GM12872 (cell line): ENCODE measurements around the gene MINAR1.

ENCODE experiments used
- TF ChIP-seq, protein P1 (sequence below): IDR thresholded peaks from 3 replicates; pipeline ENCODE4 v1.5.1; 2011; ENCODE audit warnings: low read depth, mild to moderate bottlenecking, low read length, moderate library complexity; ENCODE audit not compliant: insufficient read depth

MINAR1 gene

DNA sequence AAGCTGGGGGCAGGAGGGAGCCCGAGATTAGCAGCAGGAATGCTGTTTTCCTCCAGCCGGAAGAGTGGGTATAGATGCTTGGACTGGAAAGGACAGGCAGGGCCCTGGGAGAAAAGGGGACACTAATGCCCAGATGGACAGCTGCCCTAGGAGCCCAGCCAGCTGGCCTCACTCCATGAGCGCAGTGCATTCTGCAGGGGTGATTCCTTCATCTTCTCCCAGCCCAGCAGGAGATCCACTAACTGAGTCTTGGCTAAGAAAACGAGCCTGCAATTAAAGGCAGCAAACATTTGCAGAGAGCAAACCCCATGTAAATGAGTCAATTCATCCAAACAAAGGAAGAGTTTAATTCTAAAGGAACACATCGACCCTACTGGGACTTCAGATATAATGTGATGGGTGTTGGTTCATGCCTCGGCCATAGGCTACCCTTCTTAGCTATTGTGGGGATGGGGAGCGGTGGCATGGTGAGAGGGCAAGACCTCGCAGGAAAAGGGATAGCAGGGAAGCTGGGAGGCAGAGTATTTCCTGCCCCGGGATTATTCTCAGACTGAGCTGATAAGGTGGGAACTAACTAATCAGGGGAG is 13.3 kb upstream of the MINAR1 start:
- TF ChIP-seq, protein P1, sequence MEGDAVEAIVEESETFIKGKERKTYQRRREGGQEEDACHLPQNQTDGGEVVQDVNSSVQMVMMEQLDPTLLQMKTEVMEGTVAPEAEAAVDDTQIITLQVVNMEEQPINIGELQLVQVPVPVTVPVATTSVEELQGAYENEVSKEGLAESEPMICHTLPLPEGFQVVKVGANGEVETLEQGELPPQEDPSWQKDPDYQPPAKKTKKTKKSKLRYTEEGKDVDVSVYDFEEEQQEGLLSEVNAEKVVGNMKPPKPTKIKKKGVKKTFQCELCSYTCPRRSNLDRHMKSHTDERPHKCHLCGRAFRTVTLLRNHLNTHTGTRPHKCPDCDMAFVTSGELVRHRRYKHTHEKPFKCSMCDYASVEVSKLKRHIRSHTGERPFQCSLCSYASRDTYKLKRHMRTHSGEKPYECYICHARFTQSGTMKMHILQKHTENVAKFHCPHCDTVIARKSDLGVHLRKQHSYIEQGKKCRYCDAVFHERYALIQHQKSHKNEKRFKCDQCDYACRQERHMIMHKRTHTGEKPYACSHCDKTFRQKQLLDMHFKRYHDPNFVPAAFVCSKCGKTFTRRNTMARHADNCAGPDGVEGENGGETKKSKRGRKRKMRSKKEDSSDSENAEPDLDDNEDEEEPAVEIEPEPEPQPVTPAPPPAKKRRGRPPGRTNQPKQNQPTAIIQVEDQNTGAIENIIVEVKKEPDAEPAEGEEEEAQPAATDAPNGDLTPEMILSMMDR = no peak

DNA sequence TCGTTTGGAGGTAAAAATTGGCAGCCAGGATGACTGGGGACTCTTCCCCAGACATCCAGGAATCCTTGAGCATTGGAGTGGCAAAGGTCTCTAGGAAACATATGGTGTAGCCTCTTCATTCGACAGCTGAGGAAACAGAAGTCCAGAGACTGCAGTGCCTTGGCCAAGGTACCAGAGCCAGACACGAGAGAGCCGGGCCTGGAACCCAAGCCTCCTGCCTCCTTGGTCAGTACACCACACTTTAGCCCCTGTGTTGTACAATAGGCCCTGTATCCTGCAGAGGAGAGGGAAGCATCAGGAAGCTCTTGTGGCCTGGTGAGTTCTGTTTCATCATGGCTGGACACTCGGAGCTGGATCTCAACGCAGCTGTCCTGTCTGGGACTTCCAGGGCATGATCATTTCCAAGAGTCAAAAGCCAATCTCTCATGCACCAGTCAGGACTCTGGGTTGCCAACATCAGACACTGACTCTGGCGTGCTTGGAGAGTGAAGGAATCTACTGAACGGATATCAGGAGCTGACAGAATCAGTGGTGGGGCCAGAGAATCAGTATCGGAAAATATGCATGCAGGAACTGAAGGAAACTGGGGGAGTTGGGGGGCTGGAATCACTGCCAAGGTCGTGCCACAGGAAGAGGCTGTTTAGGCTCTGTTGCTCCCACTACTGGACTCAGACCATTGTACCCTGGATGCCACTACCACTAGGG is 6.4 kb upstream of the MINAR1 start:
- TF ChIP-seq, protein P1 = no peak

DNA sequence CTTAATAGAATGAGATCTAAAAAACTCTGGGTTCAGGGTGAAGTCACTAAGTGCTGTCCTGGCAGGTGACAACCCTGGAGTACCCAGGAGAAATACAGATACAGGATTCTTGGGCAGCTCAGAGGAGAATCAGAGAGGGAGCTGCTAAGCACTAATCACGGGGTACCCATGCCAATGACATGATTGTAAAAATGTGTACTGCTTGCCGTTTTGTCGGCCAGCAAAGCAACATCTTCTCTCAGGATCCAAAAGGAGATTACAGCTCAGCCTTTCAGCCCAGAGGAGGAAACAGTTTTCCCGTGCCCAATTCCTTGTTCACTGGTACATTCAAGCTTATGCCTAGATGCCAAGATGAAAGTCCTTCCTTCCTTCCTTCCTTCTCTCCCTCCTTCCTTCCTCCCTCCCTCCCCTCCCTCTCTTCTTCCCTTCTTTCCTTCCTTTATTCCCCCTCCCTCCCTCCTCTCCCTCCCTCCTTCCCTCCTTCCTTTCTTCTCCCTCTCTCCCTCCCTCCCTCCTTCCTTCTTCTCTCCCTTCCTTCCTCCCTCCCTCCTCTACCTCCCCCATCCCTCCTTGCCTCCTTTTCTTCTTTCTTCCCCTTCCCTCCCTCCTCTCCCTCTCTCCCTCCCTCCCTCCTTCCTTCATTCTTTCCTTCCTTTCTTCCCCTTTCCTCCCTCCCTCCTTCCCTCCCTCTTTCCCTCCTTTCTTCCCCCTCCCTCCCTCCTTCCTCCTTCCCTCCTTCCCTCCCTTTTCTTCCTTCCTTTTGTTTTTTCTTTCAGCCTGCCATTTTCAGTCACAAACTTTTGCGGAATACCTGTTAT is 4.1 kb upstream of the MINAR1 start:
- TF ChIP-seq, protein P1 = no peak

DNA sequence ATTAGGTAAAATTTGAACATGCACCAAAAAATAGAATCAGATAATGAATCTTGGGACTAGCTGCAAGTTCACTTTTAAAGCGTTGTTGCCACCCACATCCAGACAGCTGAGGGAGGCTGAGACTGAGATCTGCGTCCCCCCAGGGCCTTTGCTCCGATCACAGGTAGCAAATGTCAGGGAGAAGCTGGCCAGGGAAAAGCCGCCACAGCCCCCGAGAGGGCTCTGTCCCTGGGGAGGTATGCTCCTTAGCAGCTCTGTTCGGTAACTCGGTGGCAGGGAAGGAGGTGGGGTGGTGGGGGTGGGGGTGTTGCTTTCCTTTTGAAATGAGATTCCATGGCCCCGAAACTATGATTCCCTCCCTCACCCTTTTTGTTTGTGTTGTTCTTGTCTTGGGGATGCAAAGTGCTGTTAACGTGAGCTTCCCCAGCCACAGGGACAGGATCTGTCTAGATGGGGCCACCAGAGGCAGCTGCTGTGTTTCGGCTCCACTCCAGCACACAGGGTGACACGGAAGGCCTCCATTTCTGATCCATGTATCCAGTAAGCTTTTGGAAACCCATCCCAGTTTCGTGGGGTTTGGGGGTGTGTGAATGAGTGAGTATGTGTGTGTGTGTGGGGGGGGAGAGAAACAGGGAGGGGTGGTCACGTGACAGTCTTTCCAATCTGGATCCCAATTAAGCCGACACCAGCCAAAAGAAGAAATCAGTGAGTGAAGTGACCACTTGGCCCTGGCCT is 1.1 kb upstream of the MINAR1 start:
- TF ChIP-seq, protein P1 = no peak

DNA sequence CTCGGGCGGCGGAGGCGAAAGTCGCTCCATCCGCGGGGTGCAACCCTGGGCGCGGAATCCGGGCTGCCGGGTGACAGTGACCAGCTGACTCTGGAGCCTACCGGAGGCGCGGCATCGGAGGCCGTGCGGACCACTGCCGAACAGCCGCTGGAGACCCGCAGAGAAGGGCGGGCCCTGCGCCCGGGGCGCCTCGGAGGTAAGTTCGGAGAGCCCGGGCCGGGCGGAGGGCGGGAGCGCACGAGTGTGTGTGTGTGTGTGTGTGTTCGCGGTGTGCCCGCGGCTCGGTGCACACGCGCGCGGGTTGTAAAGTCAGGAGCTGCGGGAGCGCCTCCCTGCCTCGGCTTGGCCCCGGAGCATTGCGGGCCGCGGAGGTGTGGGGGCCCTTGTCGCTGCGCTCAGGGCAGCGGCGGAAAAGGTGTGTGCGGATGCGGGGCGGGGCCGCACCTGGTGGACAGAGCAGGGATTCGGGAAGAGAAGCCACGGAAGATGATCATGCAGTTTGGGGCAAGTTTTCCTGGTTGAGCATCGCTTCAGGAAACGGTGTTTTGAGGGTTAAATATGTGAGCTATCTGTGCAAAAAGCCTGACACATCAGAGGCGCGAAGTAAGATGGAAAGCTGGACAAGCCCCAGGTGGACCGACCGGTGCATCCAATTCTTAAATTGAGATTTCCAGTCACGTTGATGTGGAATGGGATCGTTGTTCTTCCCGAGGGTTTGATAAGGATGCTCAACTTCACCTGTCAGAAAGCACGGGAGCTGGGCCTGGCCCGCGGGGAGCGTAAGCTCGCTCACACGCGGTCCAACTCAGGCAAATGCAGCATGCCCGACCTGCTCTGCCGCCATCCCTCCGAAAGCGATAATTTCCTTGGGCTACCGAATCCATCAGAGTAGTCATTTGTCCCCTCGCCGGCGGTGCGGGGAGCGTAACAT is 474 bp downstream of the MINAR1 start:
- TF ChIP-seq, protein P1 = no peak

DNA sequence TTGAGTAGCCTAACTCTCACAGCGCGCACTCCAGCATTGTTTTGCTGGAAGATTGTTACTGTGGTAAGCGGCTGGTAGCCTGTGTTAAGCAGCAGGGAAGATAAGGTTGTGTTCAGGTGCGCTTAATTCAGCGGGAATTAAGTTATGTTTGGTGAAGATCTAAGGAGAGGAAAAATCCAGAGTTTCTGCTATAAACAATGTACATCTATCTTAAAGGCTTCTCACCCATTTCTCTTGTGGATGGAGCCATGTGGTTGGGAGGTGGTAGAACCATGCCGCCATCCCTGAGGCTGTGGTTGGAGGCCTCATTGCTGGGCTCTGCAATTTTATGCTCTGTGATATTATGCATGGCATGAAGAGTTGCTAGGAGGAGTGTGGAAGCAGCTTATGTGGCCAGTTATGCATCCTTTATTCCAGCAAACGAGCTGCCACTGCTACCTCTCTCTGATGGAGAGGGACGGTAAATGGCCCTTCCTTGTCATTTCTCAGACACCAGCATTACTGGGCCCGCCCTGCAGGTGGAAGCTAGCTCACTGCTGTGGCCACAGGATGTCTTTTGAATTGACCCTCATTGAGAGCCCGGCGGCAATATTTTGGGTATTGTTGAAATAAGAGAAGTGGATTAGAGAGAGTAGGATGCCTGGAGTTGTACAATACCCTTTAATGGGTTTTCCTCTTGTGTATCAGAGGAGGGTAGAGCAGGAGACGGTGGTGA is 1.3 kb downstream of the MINAR1 start:
- TF ChIP-seq, protein P1 = 0 out of 3 replicates have a peak, but pooled peaks have one; percentile 14
